Adrenal gland (tissue), 12 donors: ENCODE measurements around the gene ADGRF3. TPM values are rescaled to one million over a fixed set of nuclear protein-coding genes. Genes with fewer than 3 reads are reported as not detected.

ENCODE experiments used
- DNase-seq, 7 donors: peaks; one replicate each; pipeline ENCODE4 v3.0.0-alpha.2; 2019 to 2020
- H3K27ac ChIP-seq, 5 donors: fragments of 200-600 bp; sonication (generic) in 4 of 5; 1 replicate in 3 of 5; 2 replicates in 2 of 5; pipeline versions ENCODE4 v1.5.1 to v1.8.0; 2016 to 2020; ENCODE audit warnings: mild to moderate bottlenecking in 1 of 5
- H3K27me3 ChIP-seq: fragments of 200-600 bp; 2 replicates; pipeline ENCODE4 v1.8.0; 2021
- H3K36me3 ChIP-seq, 2 donors: fragments of 200-600 bp; replicated peaks in 1 of 2; 1 replicate in 1 of 2; 2 replicates in 1 of 2; pipeline versions ENCODE4 v1.5.1 to v1.8.0; 2018 to 2022
- H3K4me1 ChIP-seq, 2 donors: fragments of 200-600 bp; replicated peaks in 1 of 2; 1 replicate in 1 of 2; 2 replicates in 1 of 2; pipeline versions ENCODE4 v1.5.1 to v1.8.0; 2018 to 2021
- H3K4me3 ChIP-seq, 4 donors: fragments of 200-600 bp; sonication (generic) in 3 of 4; one replicate each; pipeline ENCODE4 v1.5.1; 2016 to 2018
- H3K9me3 ChIP-seq, 3 donors: fragments of 200-600 bp; sonication (generic) in 1 of 3; replicated peaks in 1 of 3; 1 replicate in 2 of 3; 2 replicates in 1 of 3; pipeline versions ENCODE4 v1.5.1 to v1.8.0; 2016 to 2021
- CTCF ChIP-seq, 6 experiments: fragments of 450-650 bp in 4 of 6; fragments of 200-600 bp in 2 of 6; sonication (generic) in 1 of 6; IDR thresholded peaks; 1 replicate in 5 of 6; 2 replicates in 1 of 6; pipeline versions ENCODE4 v1.5.1 to v1.8.0; 2016 to 2021; ENCODE audit warnings: antibody characterized with exemption in 6 of 6, mild to moderate bottlenecking in 2 of 6, moderate library complexity in 1 of 6
- POLR2A ChIP-seq, 2 donors: fragments of 450-650 bp; IDR thresholded peaks; one replicate each; pipeline ENCODE4 v1.6.1; 2017; ENCODE audit warnings: antibody characterized with exemption in 2 of 2, mild to moderate bottlenecking in 2 of 2, moderate library complexity in 1 of 2
- WGBS, 4 donors: extraction: QIAGEN DNeasy Blood & Tissue Kit in 2 of 4; methylation state at CpG; one replicate each; pipeline versions ENCODE4 v1.1.5 to v1.1.7; 2013 to 2017; 5-methylcytosine and 5-hydroxymethylcytosine counted together
- intact Hi-C, 2 donors: fragments of 100-400 bp; cut with DNase I; formaldehyde crosslinking; loops; one replicate each; pipeline versions ENCODE4 v1.14.1 to v1.15.0; 2022 to 2023
- polyA plus RNA-seq, 3 donors: library from polyadenylated mRNA; stranded (reverse); fragments of 200-250 nt in 2 of 3; fragments of 350-450 nt in 1 of 3; fragmentation: Illumina TruSeq in 1 of 3; extraction: RNeasy Lipid Tissue Mini Kit (QIAGEN cat#74804) in 1 of 3; gene quantifications; one replicate each; pipeline ENCODE4 v1.2.3, GENCODE V29; 2013 to 2014
- total RNA-seq, 9 donors: library from RNA; depleted of rRNA in 4 of 9; stranded (reverse); fragments of >200 nt in 4 of 9; fragments of 120-200 nt in 1 of 9; fragmentation: NEBNext Ultra II Directional in 1 of 9; extraction: Animal tissue kit (Norgen Biotek cat#: 25700) in 1 of 9; gene quantifications; one replicate each; pipeline versions ENCODE4 v1.1.0 to v1.2.4, GENCODE V29; 2013 to 2023
- donor health status: healthy with polysubstance abuse.
- donor health status: Bipolar disorder and iron deficiency.
- donor health status: DM: yes; HTN: yes; CAD: no.
- donor health status: DM: no; HTN: no; CAD: no.
- donor health status: DM: no; HTN: no; CAD: no.
- donor health status: DM: yes; HTN: yes; CAD: no.

The ADGRF3 gene
- total and polyA plus RNA-seq, 12 donors: 0.07 to 0.75 (median 0.16) TPM; not detected in 3

- H3K27me3 ChIP-seq: no peaks in the 10 kb centered on the region
- no peak overlapping the region for H3K27ac ChIP-seq
- no peak overlapping the region for H3K4me3 ChIP-seq
- H3K4me1 ChIP-seq: peaks cover under 1 to 5% of the 10 kb centered on the region in 2 donors
- intact Hi-C loops: no loop called here
- H3K9me3 ChIP-seq: no peaks in the 10 kb centered on the region
- H3K36me3 ChIP-seq: peaks cover 0 to 77% of the 10 kb centered on the region in 2 donors
- TF ChIP-seq POLR2A (IDR thresholded peaks at IDR 0.05) (no peak), CTCF (IDR thresholded peaks at IDR 0.05) (no peak)
- DNase-seq: no peak
- WGBS, 4 donors: 87 to 95% (median 90%) methylated on average over 3 of the region's 3 CpGs
Measured at GRCh38 chr2:26279886-26280285, 66.7 kb downstream of the ADGRF3 start.

DNA sequence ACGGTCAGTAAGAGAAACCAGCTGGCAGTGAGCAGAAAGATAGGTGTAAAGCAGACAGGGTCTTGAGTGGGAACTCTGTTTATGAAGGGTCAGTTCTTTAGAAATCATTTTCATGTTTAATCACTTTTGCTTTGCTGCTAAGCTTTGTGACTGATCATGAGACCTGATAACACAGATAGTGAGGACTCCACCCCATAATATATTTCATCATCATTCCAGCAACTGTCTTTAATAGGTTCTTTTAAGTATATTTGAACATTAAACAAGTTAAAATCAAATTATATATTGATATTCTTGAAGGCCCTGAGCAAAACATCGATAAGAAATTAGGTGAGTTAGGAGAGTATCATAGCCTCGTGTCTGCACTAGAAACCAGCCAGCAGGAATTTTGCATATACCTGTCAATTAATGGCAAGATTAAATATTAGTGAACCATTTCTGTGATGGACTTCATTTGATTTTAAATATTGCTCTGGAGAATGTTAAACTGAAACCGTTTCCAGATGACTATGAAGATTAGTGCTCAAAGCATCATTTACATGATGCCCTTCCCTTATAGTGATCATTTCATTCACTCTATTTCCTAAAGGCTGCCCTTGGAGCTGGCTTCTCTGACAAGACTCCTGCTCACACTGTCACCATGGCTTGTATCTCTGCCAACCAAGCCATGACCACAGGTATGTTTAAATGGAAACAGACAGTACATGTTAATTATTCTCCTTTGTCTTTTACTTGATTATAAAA is 69.9 kb downstream of the ADGRF3 start:
- TF ChIP-seq CTCF (IDR thresholded peaks at IDR 0.05): no peak
- TF ChIP-seq POLR2A (IDR thresholded peaks at IDR 0.05): no peak
- WGBS, 4 donors: 86 to 94% (median 91%) methylated on average over 4 of the region's 4 CpGs
- Histone ChIP-seq H3K27me3 (no peaks in the 10 kb centered on the region), H3K27ac (peak overlapping the region in 1 of 5 donors; percentile 8), H3K4me1 (peaks cover 12 to 35% of the 10 kb centered on the region in 2 donors), H3K36me3 (peaks cover 0 to 49% of the 10 kb centered on the region in 2 donors), H3K9me3 (no peaks in the 10 kb centered on the region), H3K4me3 (no peak overlapping the region)
- intact Hi-C loops: no loop called here
- DNase-seq: no peak

- no peak overlapping the region for H3K4me3 ChIP-seq
- peak; percentile 78 to 95 (median 90) for DNase-seq
Measured at GRCh38 chr2:26274058-26274613, 72.5 kb downstream of the ADGRF3 start.

More at GRCh38 chr2:26274058-26274613, 72.5 kb downstream of the ADGRF3 start:
- Histone ChIP-seq H3K9me3 (no peaks in the 10 kb centered on the region), H3K27ac (peak overlapping the region; percentile 28 to 92 (median 59)), H3K4me1 (peaks cover 12 to 50% of the 10 kb centered on the region in 2 donors), H3K27me3 (no peaks in the 10 kb centered on the region), H3K36me3 (peaks cover 0 to 26% of the 10 kb centered on the region in 2 donors)
- 11 to 20% (median 19%) methylated on average over 5 of the region's 5 CpGs for WGBS, 4 donors
- no peak for TF ChIP-seq POLR2A (IDR thresholded peaks at IDR 0.05)
- peak in 2 of 6 experiments; percentile 15 to 23 for TF ChIP-seq CTCF (IDR thresholded peaks at IDR 0.05)
- intact Hi-C loops: no loop called here
